Lower leg skin (tissue), 3 donors: ENCODE measurements around the gene HEY2.

ENCODE experiments used
- CTCF ChIP-seq, 3 donors: fragments of 450-650 bp; IDR thresholded peaks; one replicate each; pipeline ENCODE4 v1.5.1; 2016; ENCODE audit warnings: antibody characterized with exemption in 3 of 3, mild to moderate bottlenecking in 3 of 3, moderate library complexity in 2 of 3
- POLR2A ChIP-seq, 2 donors: fragments of 450-650 bp; IDR thresholded peaks; one replicate each; pipeline ENCODE4 v1.6.1; 2016 to 2017; ENCODE audit warnings: antibody characterized with exemption in 2 of 2, mild to moderate bottlenecking in 1 of 2, moderate library complexity in 1 of 2

- TF ChIP-seq CTCF (IDR thresholded peaks at IDR 0.05) (no peak), POLR2A (IDR thresholded peaks at IDR 0.05) (no peak)
Measured at GRCh38 chr6:125808060-125808459, 58.6 kb downstream of the HEY2 start.
